Astrocyte (in vitro differentiated cells and primary cell): ENCODE measurements around the gene EIF2B5.

Experiments used
- CTCF ChIP-seq: IDR thresholded peaks from 2 replicates; pipeline ENCODE4 v1.5.1; 2011; ENCODE audit warnings: low read depth, mild to moderate bottlenecking, inconsistent platforms, low read length, moderate library complexity; ENCODE audit not compliant: insufficient read depth
- EZH2 ChIP-seq: IDR thresholded peaks from 2 replicates; pipeline ENCODE4 v1.6.1; 2012; ENCODE audit warnings: mild to moderate bottlenecking, low read length, inconsistent platforms; ENCODE audit not compliant: insufficient read depth

GRCh38 chr3:184160456-184160855 lies 25.3 kb downstream of the EIF2B5 start:
- TF ChIP-seq CTCF (no peak), EZH2 (no peak)
